ENCODE data around the gene FBN2. TPM values are rescaled to one million over a fixed set of nuclear protein-coding genes. Genes with fewer than 3 reads are reported as not detected.

Gene FBN2
- total and polyA plus RNA-seq, 2 of the 4 experiments (the other 2 are of a cell fraction), result 26.7 to 69.0 TPM

DNA sequence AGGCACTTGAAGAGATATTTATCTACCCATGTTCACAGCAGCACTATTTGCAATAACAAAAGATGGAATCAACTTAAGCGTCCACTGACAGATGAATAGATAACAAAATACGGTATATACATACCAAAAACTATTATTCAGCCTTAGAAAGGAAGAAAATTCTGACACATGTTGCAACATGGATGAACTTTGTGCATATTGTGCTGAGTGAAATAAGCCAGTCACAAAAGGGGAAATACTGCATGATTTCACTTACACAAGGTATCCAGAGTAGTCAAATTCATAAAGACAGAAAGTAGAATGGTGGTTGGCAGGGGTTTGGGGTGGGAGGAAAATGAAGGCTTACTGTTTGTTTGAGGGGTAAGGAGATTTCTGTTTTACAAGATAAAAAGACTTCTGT lies 66.0 kb downstream of the FBN2 start:
- intact Hi-C loops (cut with micrococcal nuclease), result no loop called here
- WGBS, 2 experiments (ENCODE audit: extremely low coverage in 2 of 2, insufficient read length in 1 of 2), result no CpG with 5 or more reads among the region's 2 CpGs

More for the DNA sequence above, 66.0 kb downstream of the FBN2 start:
- Histone ChIP-seq H3K23ac (ENCODE audit: low read depth, low read length) (no peak overlapping the region), H2BK15ac (ENCODE audit: low read depth, low read length) (no peak overlapping the region), H3K4me2 (ENCODE audit: low read depth, low read length) (no peak overlapping the region), H4K20me1 (ENCODE audit: insufficient read depth, low read length) (no peaks in the 10 kb centered on the region), H2BK20ac (ENCODE audit: low read depth, low read length) (no peak overlapping the region), H3K27ac (ENCODE audit: insufficient read depth, low read length) (no peak overlapping the region), H3K79me1 (ENCODE audit: low read depth in 1 of 2, low read length in 2 of 2) (peaks cover 2 to 20% of the 10 kb centered on the region in 2 experiments; a peak in 3 of 4 replicates), H3K56ac (ENCODE audit: extremely low read depth, insufficient read depth, low read length) (no peak overlapping the region), H2AK9ac (replicated peaks; ENCODE audit: low read depth, low read length, poor library complexity) (no peak overlapping the region), H3K4ac (ENCODE audit: low read depth, low read length) (no peak overlapping the region), H2BK5ac (ENCODE audit: low read depth, low read length, poor library complexity, severe bottlenecking) (peak overlapping the region; percentile 19), H3K9me3 (ENCODE audit: control insufficient read depth, insufficient read depth, low read length) (no peaks in the 10 kb centered on the region), H4K8ac (ENCODE audit: low read depth in 2 of 2, low read length in 2 of 2) (no peak overlapping the region; a peak in 1 of 4 replicates), H3K18ac (ENCODE audit: low read depth, low read length) (no peak overlapping the region), H3K36me3 (ENCODE audit: control insufficient read depth, insufficient read depth, low read length) (peaks cover 5% of the 10 kb centered on the region; the same call in 1 of the 2 replicates), H3K14ac (replicated peaks; ENCODE audit: low read depth, low read length) (no peak overlapping the region), H4K91ac (ENCODE audit: insufficient read depth, low read depth, low read length) (no peak overlapping the region), H3K4me3 (ENCODE audit: insufficient read depth, low read depth, low read length) (no peak overlapping the region), H3K9me1 (ENCODE audit: insufficient read depth, low read length) (no peaks in the 10 kb centered on the region), H2AFZ (replicated peaks; ENCODE audit: low read length, poor library complexity) (no peak overlapping the region), H2BK120ac (ENCODE audit: low read depth, low read length) (no peak overlapping the region), H3K9ac (ENCODE audit: low read depth, low read length) (no peak overlapping the region), H3K4me1 (ENCODE audit: control insufficient read depth, insufficient read depth, low read length) (peaks cover 5% of the 10 kb centered on the region), H3K27me3 (ENCODE audit: control insufficient read depth, insufficient read depth, low read length) (no peaks in the 10 kb centered on the region), H2AK5ac (ENCODE audit: low read depth, low read length) (no peak overlapping the region), H4K5ac (ENCODE audit: low read depth, low read length) (no peak overlapping the region)
- dilution Hi-C loops (cut with HindIII; ENCODE audit: low sequenced_read_pairs, unreplicated experiment), result no loop called here
- DNase-seq, result no peak
- no TSS peak for BruUV-seq (replicated peaks)
- in situ Hi-C loops (cut with MboI; ENCODE audit: low sequenced_read_pairs), result no loop called here
- ChIA-PET POLR2A (ENCODE audit: unreplicated experiment) (no interaction called here), CTCF (interaction anchor here (1.2 kb wide), 1 partner anchor 195 kb away, joined by 3 read pairs; no protein-coding TSS in a partner anchor)
- TF ChIP-seq CTCF (conservative IDR thresholded peaks at IDR 0.05; ENCODE audit: low read depth, low read length) (no peak), BHLHE40 (IDR thresholded peaks at IDR 0.05; ENCODE audit: low read depth, low read length) (no peak), NFE2L2 (IDR thresholded peaks at IDR 0.05; ENCODE audit: low read depth, low read length) (no peak), MXI1 (IDR thresholded peaks at IDR 0.05; ENCODE audit: borderline replicate concordance, low read depth, low read length) (no peak), ELK1 (IDR thresholded peaks at IDR 0.05; ENCODE audit: borderline replicate concordance, low read depth, low read length) (no peak), RCOR1 (IDR thresholded peaks at IDR 0.05; ENCODE audit: insufficient replicate concordance, low read length) (no peak), CEBPB (IDR thresholded peaks at IDR 0.05; ENCODE audit: low read depth, low read length) (no peak), SMC3 (IDR thresholded peaks at IDR 0.05; ENCODE audit: low read depth, low read length) (no peak), MAFK (IDR thresholded peaks at IDR 0.05; ENCODE audit: low read depth, low read length) (no peak), CHD1 (IDR thresholded peaks at IDR 0.05; ENCODE audit: low read depth, low read length) (no peak), MAZ (IDR thresholded peaks at IDR 0.05; ENCODE audit: borderline replicate concordance, low read depth, low read length) (no peak), FOS (IDR thresholded peaks at IDR 0.05; ENCODE audit: low read depth, low read length) (no peak), RAD21 (IDR thresholded peaks at IDR 0.05; ENCODE audit: low read length) (no peak)
- TF ChIP-seq, protein P1, sequence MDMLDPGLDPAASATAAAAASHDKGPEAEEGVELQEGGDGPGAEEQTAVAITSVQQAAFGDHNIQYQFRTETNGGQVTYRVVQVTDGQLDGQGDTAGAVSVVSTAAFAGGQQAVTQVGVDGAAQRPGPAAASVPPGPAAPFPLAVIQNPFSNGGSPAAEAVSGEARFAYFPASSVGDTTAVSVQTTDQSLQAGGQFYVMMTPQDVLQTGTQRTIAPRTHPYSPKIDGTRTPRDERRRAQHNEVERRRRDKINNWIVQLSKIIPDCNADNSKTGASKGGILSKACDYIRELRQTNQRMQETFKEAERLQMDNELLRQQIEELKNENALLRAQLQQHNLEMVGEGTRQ (IDR thresholded peaks at IDR 0.05; ENCODE audit: low read depth, low read length), result no peak
- ATAC-seq (ENCODE audit: low read depth), result no peak
